Neutrophil (primary cell): ENCODE data around the gene CKB.
"Not testable (repeated sequence)": the region's sequence is repeated elsewhere in the genome, so short reads cannot be mapped to it uniquely, and the experiment has no call there.

Experiments
- H3K27ac ChIP-seq: fragments of 200-600 bp; sonication (generic); 2 replicates; pipeline ENCODE4 v1.5.1; 2016; ENCODE audit warnings: mild to moderate bottlenecking, moderate library complexity
- H3K27me3 ChIP-seq: fragments of 200-600 bp; sonication (generic); 2 replicates; pipeline ENCODE4 v1.6.0; 2016; ENCODE audit warnings: mild to moderate bottlenecking
- H3K36me3 ChIP-seq: fragments of 200-600 bp; sonication (generic); 2 replicates; pipeline ENCODE4 v1.5.1; 2017
- H3K4me1 ChIP-seq, 2 experiments: fragments of 200-600 bp in 1 of 2; sonication (generic) in 1 of 2; 1 replicate in 1 of 2; 2 replicates in 1 of 2; pipeline versions ENCODE4 v1.5.1 to v1.6.1; 2013 to 2016; ENCODE audit warnings: low read depth in 1 of 2, low read length in 1 of 2, mild to moderate bottlenecking in 1 of 2, moderate library complexity in 1 of 2; ENCODE audit not compliant: control insufficient read depth in 1 of 2, insufficient read depth in 1 of 2
- H3K4me3 ChIP-seq, 2 experiments: fragments of 200-600 bp in 1 of 2; sonication (generic) in 1 of 2; 1 replicate in 1 of 2; 2 replicates in 1 of 2; pipeline ENCODE4 v1.5.1; 2013 to 2016; ENCODE audit warnings: low read depth in 1 of 2, low read length in 1 of 2, mild to moderate bottlenecking in 1 of 2, moderate library complexity in 1 of 2
- H3K9me3 ChIP-seq: fragments of 200-600 bp; sonication (generic); 2 replicates; pipeline ENCODE4 v1.5.1; 2016
- CTCF ChIP-seq: fragments of 200-600 bp; sonication (generic); IDR thresholded peaks from 2 replicates; pipeline ENCODE4 v1.5.1; 2016; ENCODE audit warnings: antibody characterized with exemption

Gene CKB

GRCh38 chr14:103517174-103517566 is 5.5 kb downstream of the CKB start:
- Histone ChIP-seq H3K4me1 (peaks cover 14 to 27% of the 10 kb centered on the region in 2 experiments), H3K27me3 (peaks cover 39% of the 10 kb centered on the region), H3K4me3 (no peak overlapping the region), H3K9me3 (no peaks in the 10 kb centered on the region), H3K36me3 (peaks cover 27% of the 10 kb centered on the region), H3K27ac (no peak overlapping the region)
- TF ChIP-seq CTCF: no peak

GRCh38 chr14:103516426-103517173 is 6.0 kb downstream of the CKB start:
- Histone ChIP-seq H3K27me3 (peaks cover 34% of the 10 kb centered on the region), H3K4me1 (peaks cover 11 to 21% of the 10 kb centered on the region in 2 experiments)

GRCh38 chr14:103514596-103515421 is 7.8 kb downstream of the CKB start:
- peaks cover 5 to 10% of the 10 kb centered on the region in 2 experiments for H3K4me1 ChIP-seq
- no peaks in the 10 kb centered on the region for H3K9me3 ChIP-seq
- no peak for TF ChIP-seq CTCF

More at GRCh38 chr14:103516426-103517173, 6.0 kb downstream of the CKB start:
- Histone ChIP-seq H3K36me3 (peaks cover 31% of the 10 kb centered on the region), H3K4me3 (no peak overlapping the region), H3K27ac (no peak overlapping the region), H3K9me3 (no peaks in the 10 kb centered on the region)
- no peak for TF ChIP-seq CTCF

GRCh38 chr14:103512701-103513611 is 9.7 kb downstream of the CKB start:
- H3K4me3 ChIP-seq: no peak overlapping the region
- no peak for TF ChIP-seq CTCF
- H3K27me3 ChIP-seq: no peaks in the 10 kb centered on the region
- no peaks in the 10 kb centered on the region for H3K9me3 ChIP-seq
- peaks cover 67% of the 10 kb centered on the region for H3K36me3 ChIP-seq
- H3K4me1 ChIP-seq: no peaks in the 10 kb centered on the region
- no peak overlapping the region for H3K27ac ChIP-seq

More at GRCh38 chr14:103514596-103515421, 7.8 kb downstream of the CKB start:
- H3K36me3 ChIP-seq: peaks cover 48% of the 10 kb centered on the region
- H3K27me3 ChIP-seq: peaks cover 16% of the 10 kb centered on the region
- no peak overlapping the region for H3K27ac ChIP-seq
- H3K4me3 ChIP-seq: no peak overlapping the region

- not testable (repeated sequence) for H3K27ac ChIP-seq, H3K4me3 ChIP-seq, H3K4me1 ChIP-seq, H3K9me3 ChIP-seq, H3K27me3 ChIP-seq
- peaks cover 75% of the 10 kb centered on the region for H3K36me3 ChIP-seq
Measured at GRCh38 chr14:103512180-103512579, 10.4 kb downstream of the CKB start.
